HCT116 (cell line): Measurements from ENCODE around the gene SPTB.

Experiments
- EZH2 ChIP-seq: fragments of 200-600 bp; sonication (generic); IDR thresholded peaks from 2 replicates; pipeline ENCODE4 v1.6.1; 2017; ENCODE audit warnings: antibody characterized with exemption, mixed run types
- FOSL1 ChIP-seq: IDR thresholded peaks from 2 replicates; pipeline ENCODE4 v1.6.1; 2012; ENCODE audit warnings: low read depth
- JUND ChIP-seq: IDR thresholded peaks from 2 replicates; pipeline ENCODE4 v1.6.1; 2012
- POLR2A ChIP-seq: IDR thresholded peaks from 2 replicates; pipeline ENCODE4 v1.7.0; 2011; ENCODE audit warnings: borderline replicate concordance; ENCODE audit not compliant: insufficient read depth, insufficient read length; ENCODE audit errors: extremely low read depth
- SIN3A ChIP-seq: IDR thresholded peaks from 2 replicates; pipeline ENCODE4 v1.6.1; 2012; ENCODE audit warnings: low read depth
- TF ChIP-seq, protein P1 (sequence below), 3 experiments: fragments of 200-600 bp in 1 of 3; sonication (generic) in 1 of 3; IDR thresholded peaks in 2 of 3; conservative IDR thresholded peaks in 1 of 3; 2 replicates each; pipeline ENCODE4 v1.5.1; 2012 to 2017; ENCODE audit warnings: low read depth in 2 of 3, low read length in 2 of 3, antibody characterized with exemption in 1 of 3, borderline replicate concordance in 1 of 3, control low read depth in 1 of 3, mild to moderate bottlenecking in 1 of 3, mixed read lengths in 1 of 3, mixed run types in 1 of 3, moderate library complexity in 1 of 3; ENCODE audit not compliant: insufficient read depth in 1 of 3

DNA sequence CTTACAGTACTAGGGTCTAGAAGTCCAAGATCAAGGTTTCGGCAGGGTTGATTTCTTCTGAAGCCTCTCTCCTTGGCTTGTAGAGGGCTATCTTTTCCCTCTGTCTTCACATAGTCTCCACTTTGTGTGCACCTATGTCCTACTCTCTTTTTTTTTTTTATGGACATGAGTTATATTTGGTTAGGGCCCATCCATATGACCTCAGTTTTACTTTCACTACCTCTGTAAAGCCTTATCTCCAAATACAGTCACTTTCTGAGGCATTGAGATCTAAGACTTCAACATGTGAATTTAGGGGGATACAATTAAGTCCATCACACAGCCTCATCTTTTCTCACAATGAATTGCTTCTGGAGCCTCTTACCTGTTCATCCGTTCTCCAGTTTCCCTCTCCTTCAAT, 5.9 kb upstream of the SPTB start:
- TF ChIP-seq SIN3A (no peak), JUND (no peak), EZH2 (no peak), FOSL1 (no peak), POLR2A (no peak)
- TF ChIP-seq, protein P1, sequence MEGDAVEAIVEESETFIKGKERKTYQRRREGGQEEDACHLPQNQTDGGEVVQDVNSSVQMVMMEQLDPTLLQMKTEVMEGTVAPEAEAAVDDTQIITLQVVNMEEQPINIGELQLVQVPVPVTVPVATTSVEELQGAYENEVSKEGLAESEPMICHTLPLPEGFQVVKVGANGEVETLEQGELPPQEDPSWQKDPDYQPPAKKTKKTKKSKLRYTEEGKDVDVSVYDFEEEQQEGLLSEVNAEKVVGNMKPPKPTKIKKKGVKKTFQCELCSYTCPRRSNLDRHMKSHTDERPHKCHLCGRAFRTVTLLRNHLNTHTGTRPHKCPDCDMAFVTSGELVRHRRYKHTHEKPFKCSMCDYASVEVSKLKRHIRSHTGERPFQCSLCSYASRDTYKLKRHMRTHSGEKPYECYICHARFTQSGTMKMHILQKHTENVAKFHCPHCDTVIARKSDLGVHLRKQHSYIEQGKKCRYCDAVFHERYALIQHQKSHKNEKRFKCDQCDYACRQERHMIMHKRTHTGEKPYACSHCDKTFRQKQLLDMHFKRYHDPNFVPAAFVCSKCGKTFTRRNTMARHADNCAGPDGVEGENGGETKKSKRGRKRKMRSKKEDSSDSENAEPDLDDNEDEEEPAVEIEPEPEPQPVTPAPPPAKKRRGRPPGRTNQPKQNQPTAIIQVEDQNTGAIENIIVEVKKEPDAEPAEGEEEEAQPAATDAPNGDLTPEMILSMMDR (IDR thresholded peaks at IDR 0.05 in 2 of 3, conservative IDR thresholded peaks at IDR 0.05 in 1 of 3; ENCODE audit: borderline replicate concordance in 1 of 3, insufficient read depth in 1 of 3, low read depth in 2 of 3, low read length in 2 of 3): no peak
